Stromal cell of bone marrow (primary cell): ENCODE measurements around the gene NDC80.

Experiments used
- DNase-seq: peaks from one replicate; pipeline ENCODE4 v3.0.0-alpha.2; 2012; ENCODE audit warnings: low read depth

NDC80 gene

DNA sequence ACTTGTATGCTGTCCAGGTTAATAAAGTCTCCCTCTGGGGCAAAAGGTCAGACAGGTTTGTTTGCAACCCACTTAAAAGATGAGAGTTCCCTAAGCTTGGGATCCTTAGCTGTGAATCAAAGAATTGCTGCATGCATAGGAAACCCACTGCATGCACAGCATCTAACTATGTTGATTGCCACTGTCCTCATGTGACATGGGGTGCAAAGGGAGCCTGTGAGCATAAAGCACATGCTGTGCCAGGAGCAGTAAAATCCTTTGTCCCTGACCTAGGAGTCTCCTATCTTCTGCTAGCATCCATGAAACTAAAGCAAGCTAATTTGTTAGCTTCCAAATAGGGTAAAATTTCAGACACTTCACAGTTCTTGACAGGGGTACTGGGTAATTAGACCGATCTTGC, 13.8 kb upstream of the NDC80 start:
- DNase-seq: no peak

DNA sequence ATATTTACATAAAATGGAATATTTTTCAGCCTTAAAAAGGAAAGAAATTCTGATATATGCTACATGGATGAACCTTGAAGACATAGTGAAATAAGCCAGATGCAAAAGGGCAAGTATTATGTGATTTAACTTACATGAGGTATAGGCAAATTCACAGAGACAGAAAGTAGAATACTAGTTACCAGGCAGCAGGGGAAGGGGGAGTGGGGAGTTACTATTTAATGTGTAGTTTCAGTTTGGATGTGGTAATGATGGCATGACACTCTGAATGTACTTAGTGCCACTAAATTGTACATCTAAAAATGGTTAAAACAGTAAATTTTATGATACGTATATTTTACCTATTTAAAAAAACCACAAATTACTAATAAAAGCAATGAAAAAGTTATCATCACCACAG, 12.1 kb upstream of the NDC80 start:
- DNase-seq: no peak

DNA sequence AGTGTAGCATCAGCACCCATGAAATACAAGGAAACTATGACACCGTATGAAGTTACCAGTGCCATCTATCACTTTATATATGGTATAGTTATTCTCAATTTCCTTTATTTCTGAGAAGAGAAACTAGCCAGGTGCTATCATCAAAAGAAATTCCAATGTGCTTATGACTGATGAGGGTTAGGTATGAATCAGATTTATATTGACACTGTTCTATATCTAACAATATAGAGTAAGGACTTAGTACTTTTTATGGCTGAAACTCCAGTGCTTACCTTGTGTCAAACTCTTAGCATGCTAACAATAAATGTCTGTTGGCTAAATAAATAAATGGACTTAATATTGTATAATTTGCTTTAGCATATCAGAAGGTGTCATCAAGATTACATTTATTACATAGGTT, 7.0 kb upstream of the NDC80 start:
- no peak for DNase-seq

DNA sequence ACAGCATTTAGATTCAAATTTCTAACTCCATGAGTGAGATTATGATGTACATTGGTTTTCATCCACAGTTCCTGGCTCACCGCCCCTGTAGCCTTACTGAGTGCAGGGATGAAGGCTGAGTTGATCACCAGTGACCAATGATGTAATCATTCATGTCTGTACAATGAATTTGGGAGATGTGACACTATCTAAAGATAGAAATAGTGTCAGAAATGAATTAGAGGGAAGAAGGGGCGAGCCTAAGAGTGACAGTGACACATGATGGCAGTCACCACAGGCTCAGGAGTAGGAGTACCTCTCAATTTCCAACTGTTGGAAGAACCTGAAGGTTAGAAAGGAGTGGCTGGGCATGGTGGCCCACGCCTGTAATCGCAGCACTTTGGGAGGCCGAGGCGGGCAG, 3.2 kb upstream of the NDC80 start:
- DNase-seq: no peak

DNA sequence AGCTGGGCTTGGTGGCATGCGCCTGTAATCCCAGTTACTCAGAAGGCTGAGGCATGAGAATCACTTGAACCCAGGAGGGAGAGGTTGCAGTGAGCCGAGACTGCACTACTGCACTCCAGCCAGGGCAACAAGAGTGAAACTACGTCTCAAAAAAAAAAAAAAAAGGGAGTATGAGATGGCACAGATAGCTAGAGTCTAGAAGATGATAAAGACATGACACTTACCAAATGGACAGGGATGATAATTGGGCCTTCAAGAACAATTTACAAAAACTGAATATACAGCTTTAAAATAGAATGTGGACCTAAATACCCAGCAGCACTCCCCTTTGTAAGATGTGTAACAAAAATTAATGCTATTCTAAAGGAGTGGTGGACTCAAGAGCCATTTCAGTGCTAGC, 2.8 kb upstream of the NDC80 start:
- no peak for DNase-seq

DNA sequence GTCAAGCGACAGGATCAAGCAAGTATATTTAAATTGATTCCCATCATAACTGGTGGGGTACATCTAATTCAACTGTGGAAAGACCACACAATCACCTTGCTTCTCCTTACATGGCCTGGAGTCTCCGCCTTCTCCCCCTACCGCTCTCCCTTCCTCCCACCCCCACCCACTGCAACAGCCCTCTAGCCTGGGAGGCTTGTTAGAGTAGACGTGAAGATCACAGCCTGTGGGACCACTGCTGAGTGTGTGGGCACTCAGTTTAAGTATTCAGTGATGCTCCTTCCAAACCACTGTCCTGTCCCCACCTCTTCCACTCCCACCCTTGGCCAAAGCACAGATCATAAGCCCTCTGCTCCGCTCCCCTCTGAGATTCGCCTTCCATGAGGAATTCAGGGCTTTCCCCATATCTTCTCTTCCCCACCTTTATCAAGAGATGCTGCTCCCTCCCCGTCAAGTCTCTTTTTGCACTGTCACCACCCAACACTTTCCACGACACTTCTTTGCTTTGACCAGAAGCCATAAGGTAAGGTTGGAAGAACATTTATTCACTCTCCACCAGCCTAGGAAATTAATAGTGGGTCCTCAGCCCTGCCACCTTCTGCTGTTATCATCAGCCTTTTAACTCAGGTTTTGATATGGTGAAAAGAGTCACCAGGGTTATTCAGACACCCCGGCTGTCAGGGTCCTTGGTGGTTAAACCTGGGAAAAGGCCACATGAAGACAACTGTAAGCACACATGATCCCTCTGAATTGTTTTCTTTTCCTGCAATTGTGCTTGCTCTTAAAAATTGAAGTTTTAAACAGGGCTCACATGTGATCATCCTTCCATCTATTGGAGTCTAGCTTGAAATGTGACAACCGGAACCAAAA, 1.8 kb upstream of the NDC80 start:
- no peak for DNase-seq

DNA sequence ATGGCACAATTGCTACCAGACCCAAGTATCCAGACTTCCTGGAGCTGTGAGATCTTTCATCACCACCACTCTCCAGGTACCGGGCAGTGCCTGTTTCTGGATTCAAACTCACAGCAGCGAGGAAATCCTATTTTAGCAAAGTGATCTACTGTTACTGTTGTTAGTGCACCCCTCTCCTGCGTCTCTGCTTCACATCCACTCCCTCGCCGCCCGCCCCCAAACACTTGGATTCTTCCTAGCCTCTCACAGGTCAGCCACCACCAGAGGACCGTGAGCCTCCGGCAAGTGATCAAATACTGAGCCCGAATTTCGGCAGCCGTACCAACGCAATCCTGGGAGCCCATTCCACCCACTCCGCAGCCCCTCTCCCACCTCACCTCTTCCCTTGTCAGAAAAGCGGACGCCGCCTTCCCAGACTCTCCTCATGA, 571 bp upstream of the NDC80 start:
- DNase-seq: peak; percentile 50

DNA sequence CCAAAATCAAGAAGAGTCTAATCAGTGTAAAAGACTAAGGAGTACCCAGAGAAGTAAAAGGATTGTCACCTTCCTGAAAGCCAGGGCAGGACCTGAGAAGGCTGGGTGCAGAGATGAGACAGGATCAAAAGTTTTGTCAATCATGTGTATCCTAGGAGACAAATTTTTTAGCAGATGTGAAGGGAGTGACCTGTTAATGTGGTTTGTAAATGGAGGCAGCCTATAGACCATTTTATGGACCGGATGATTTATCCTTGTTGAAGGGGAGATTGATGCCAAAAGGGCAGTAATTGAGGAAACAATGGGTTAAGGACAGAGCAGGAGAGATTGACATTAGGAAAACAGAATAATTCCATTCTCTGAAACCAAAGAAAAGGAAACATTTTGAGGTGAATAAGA, 813 bp downstream of the NDC80 start:
- DNase-seq: no peak

DNA sequence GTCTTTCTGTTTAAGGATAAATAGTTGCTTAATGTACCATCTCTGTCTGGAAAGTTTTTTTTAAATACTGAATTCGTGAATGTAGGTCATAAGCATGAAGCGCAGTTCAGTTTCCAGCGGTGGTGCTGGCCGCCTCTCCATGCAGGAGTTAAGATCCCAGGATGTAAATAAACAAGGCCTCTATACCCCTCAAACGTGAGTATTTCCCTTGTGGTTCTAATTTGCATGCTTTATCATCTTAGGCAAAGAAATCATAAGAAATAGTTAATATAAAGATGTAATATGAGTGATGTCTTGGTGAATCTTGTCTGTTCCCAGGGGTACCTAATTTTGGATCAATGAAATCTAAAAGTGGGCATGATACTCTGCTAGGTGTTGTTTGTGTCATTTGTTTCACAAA, 1.5 kb downstream of the NDC80 start:
- DNase-seq: no peak

DNA sequence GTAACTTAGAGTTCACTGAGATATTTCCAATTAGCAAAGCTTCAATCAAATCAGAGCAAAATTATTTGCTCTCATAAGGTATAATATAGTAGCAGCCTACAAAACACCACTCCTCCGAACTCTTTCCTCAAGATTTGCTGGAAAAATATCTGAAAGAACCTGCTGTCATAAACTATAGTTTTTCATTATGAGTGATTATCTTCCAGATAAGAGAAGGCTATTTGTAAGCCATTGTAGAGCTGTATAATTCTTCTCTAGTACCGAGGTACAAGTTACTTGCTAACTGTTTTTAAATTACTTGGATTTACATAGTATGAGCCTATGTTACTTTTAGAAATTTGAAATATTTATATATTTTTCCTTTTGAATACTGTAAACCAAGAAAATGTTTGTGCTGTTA, 2.1 kb downstream of the NDC80 start:
- no peak for DNase-seq

DNA sequence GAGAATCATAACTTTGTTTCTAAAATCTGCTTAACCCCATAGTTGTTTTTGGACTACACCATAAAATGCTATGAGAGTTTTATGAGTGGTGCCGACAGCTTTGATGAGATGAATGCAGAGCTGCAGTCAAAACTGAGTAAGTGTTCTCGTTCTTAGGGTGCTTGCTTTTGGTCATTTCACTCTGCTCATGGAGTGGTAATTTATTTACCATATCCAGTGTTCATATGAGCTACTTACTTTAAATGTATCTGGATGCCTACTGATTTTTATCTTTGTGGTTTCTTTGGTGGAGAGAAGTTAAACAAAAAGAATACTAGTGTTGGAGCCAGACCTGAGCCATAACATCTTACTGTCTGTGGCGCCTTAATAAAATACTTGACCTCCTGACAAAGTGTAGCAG, 16.4 kb downstream of the NDC80 start:
- DNase-seq: no peak

DNA sequence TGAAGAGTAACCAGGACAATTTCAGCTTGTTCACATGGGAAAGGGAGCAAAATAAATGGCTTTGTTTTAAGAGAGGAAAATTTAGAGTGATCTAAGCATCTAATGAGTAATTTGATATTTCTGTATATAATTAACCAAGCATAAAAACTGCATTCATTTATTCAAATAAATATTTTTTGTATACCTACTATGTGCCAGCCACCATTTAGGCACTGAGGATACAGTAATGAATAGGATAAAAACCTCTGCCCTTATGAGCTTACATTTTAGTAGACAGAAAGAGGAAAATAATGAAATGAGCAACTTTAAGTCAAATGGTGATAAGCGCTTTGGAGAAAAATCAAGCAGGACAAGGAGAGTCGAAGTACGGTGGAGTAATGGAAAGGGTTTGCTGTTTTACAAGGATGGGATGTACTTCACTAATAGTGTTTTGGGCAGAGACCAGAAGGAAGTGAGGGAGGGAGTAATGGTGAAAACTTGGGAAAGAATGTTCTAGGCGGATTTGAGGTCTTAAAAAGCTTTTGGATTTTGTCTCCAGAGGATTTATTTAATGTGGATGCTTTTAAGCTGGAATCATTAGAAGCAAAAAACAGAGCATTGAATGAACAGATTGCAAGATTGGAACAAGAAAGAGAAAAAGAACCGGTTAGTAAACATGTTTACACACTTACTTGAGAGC, 17.4 kb downstream of the NDC80 start:
- peak; percentile 20 for DNase-seq

DNA sequence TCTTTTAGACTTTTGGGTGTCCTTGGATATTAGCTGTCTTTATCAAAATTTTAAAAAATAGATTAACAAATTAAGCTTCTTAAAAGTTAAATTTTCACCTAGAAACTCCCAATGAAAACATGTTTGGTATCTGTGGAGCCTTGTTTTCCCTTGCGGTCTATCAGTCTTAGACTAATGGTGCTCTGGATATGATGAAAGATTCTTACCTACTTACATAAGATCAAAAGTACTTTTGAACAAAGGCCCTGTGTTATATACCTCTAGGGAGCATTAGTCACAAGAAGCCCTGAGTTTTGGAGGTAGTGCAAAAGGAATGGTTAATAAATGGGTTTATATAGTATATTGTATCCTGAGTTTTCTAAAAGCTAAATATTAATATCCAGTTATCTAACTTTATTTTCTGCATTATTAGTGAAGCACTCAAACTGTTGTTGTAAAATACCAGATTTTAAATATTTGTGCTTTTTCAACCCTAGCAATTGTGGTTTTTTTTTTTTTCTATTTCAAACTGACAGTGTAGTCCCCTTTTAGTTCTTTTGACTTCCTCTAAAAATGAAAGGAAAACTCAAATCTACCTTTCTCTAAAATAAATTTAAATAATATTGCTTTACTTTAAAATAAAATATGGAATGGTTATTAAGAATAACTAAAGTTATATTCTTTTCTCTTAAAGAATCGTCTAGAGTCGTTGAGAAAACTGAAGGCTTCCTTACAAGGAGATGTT, 18.1 kb downstream of the NDC80 start:
- peak; percentile 14 for DNase-seq

DNA sequence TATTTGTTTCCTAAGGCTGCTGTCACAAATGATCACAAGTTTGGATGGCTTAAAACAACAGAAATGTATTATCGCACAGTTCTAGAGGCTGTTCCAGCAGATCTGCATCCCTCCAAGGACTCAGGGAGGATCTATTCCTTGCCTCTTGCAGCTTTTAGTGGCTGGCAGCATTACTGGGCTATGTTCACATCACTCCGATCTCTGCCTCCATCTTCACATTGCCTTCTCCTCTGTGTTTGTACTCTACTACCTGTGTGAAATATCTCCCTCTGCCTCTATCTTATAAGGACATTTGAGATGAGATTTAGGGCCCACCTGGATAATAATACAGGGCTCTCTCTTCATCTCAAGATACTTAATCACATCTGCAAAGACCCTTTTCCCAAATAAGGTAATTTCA, 18.9 kb downstream of the NDC80 start:
- DNase-seq: no peak

DNA sequence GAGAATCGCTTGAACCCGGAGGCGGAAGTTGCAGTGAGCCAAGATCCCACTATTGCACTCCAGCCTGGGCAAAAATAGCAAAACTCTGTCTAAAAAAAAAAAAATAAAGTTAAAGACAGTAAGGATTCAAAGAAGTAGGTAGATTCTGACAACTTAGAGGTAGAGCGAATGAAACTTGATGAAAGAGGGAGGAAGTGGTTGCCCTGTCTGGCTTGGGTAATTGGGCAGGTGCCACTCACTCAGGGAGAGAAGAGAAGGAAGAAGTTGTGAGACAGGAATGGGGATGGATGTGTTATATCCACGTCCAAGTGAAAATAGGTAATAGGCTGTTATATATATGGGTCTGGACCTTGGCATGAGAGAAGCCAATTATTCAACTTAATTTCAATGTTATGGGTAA, 26.3 kb downstream of the NDC80 start:
- no peak for DNase-seq

DNA sequence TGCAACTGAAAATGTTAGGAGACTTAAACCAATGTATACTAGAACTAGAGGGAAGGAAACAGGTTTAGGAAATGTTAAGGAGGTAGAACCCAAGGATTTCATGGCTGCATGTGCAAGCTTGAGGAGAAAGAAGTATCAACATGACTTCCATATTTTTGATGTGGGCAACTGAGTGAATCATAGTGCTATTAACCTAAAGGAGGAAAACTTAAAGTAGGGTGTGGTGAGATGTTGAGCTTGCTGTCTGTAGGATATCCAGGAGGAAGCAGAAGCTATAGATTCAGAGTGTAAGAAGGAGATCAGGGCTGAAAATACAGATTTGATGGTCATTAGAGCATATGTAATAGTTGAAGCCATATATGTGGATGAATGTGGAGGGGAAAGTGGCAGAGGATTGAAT, 31.5 kb downstream of the NDC80 start:
- DNase-seq: no peak

DNA sequence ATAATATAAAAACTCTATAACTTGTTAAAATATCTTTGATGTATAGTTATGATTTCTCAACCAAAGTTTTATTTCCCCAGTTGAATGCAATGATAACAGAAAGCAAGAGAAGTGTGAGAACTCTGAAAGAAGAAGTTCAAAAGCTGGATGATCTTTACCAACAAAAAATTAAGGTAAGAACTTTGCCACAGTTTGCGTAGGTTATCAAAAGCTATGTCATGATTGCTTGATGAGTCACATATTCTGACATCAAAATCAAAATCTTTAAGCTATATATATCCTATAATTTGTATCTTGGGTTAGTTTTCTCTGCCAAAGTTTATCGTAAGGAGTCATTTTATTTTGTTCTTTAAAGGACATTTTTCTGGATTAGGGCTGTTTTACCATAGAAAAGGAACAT, 35.0 kb downstream of the NDC80 start:
- no peak for DNase-seq

DNA sequence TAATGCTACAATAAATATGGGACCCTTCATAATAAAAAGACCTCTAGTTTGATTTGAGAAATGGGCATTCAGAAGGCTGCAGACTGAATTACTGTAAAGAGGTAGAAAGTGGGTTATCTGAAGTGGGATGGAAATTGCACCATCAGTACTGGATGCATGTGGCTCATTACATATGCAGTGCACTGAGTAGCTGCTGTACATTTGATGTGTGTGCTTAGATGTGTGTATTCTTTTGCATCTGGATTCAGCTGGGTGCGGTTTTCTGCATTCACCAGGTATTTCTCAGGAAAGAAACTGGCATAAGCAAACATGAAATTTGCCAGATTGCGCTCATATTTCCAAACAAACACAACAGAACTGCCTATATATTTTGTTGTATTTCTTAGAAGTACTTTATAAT, 38.2 kb downstream of the NDC80 start:
- no peak for DNase-seq

DNA sequence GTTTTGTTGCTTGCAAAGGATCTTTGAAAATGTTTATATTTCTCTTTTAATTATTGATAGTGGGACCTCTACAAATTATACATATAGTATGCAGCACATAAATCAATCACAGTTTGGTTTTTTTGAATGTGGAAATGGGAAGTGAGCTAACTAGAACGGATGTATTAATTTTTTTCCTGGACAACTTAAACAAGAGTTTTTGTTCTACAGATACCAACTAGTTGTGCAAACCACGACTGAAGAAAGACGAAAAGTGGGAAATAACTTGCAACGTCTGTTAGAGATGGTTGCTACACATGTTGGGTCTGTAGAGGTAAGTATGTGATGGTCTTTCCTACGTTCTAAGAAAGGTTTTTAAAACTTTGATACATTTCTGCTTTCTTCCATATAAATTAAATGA, 39.2 kb downstream of the NDC80 start:
- DNase-seq: no peak

DNA sequence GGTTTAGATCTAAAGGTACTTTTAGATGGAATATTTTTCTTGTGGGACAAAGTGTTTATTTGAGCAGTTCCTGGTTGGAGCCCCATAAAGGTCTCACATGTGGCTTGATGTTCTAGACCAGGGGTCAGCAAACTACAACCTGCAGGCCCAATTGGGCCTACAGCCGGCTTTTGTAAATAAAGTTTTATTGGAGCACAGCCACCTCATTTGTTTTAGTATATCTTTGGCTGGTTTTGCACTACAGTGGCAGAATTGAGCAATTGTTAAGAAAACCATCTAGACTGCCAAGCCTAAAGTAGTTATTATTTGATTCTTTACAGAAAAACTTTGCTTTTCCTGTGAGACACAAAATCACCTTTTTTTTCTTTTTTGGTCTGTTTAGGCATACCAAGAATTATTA, 41.6 kb downstream of the NDC80 start:
- DNase-seq: no peak

DNA sequence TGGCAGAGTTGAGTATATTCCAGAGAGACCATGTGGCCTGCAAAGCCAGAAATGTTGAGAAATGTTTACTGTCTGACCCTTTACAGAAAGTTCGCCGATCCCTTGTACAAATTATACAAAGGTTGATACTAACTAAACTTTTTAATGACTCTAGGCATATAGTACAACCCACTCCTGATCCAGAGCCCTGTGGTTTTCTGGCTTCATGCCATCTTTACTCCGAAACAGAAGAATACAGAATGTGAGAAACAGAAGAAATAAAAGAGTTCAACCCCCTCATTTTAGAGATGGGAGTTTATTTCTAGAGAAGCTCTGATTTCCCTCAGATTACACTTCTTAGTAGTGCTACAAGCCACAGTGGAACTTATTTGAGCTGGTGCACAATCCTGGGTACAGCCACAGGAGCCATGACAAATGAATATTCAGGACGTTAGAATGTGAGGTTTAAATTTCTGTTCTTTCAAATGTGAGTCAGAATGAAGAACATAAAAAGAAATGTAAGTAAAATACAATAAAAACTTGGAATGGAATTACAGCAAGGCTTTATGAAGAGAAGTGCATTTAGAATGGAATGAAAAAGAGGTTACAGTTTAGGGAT, 46.1 kb downstream of the NDC80 start:
- no peak for DNase-seq

DNA sequence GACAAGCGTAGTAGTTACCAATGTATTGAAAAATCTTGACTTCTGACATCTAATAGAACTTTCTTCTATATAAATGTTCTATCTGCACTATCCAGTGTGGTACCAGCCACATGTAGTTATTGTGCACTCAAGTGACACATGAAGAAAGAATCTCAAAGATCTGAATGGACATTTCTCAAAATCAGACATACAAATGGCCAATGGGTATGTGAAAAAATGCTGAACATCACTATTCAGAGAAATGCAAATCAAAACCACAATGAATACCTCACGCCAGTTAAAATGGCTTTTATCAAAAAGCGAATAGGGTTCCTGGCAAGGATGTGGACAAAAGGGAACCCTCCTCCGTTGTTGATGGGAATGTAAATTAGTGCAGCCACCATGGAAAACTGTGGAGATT, 46.7 kb downstream of the NDC80 start:
- no peak for DNase-seq

DNA sequence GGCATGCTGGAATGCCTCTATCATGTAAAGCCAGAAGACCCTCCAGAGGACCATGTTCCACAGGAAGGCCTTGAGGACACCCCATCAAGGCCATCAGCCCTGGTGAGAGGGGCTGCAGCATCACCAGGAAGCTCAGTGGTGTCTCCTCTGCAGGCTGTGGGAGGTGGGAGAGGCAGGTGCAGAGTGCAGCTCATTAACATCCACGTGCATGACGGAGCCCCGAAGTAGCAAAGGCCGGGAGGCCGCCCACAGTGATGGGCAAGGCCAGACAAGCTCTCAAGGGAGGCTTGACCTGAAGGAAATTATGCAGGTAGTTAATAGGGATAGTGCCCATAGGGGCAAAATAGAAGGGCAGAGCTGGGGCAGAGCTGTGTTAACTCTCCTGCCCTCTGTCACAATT, 53.9 kb downstream of the NDC80 start:
- no peak for DNase-seq
